Measurements from ENCODE around the gene KCTD1. TPM values are rescaled to one million over a fixed set of nuclear protein-coding genes. Genes with fewer than 3 reads are reported as not detected.
A peak's percentile ranks its signal among the peaks of the same experiment; 100 is the strongest.

The KCTD1 gene
- total and polyA plus RNA-seq, 2 donors from 2014 or later, result 48.5 to 83.7 TPM

- H3K4me3 ChIP-seq (ENCODE audit: low read length in 3 of 3), result no peak overlapping the region
- H3K36me3 ChIP-seq (ENCODE audit: control insufficient read depth in 2 of 3, insufficient read depth in 3 of 3, low read length in 3 of 3), result no peaks in the 10 kb centered on the region
- DNase-seq (no peak), FAIRE-seq (no peak)
- peaks cover 6% of the 10 kb centered on the region for H3K27me3 ChIP-seq (ENCODE audit: control insufficient read depth, insufficient read depth, low read length)
- H3K27ac ChIP-seq (ENCODE audit: low read depth in 2 of 2, low read length in 2 of 2), result no peak overlapping the region
- TF ChIP-seq CTCF (IDR thresholded peaks at IDR 0.05; ENCODE audit: borderline replicate concordance, extremely low read depth, insufficient read depth), result no peak
- intact Hi-C loops (cut with DNase I), result no loop called here
- H3K9me3 ChIP-seq (ENCODE audit: control insufficient read depth in 2 of 3, insufficient read depth in 1 of 3, low read length in 3 of 3), result no peaks in the 10 kb centered on the region
- H3K9ac ChIP-seq (ENCODE audit: low read length in 3 of 3), result no peak overlapping the region
- no peaks in the 10 kb centered on the region for H3K4me1 ChIP-seq (ENCODE audit: control insufficient read depth in 2 of 3, insufficient read depth in 2 of 3, low read depth in 1 of 3, low read length in 3 of 3)
Measured at GRCh38 chr18:26555804-26556553, 7.6 kb upstream of the KCTD1 start.

DNA sequence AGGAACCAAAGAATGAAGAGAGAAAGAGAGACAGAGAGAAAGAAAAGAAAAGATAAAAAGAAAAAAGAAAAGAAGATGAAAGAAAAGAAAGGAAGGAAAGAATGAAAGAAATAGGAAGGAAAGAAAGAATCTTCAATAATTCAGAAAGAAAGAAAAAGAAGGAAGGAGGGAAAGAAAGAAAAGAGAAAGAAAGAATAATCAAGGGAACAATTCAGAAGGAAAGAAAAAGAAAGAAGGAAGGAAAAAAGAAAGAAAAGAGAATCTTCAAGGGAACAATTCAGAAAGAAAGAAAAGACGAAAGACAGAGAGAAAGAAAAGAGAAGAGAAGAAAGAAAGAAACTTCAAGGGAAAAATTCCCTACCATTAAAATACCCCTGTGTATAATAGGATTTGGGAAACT lies 5.6 kb upstream of the KCTD1 start:
- FAIRE-seq (no peak), DNase-seq (no peak)
- no peak overlapping the region for H3K27ac ChIP-seq (ENCODE audit: low read depth in 2 of 2, low read length in 2 of 2)
- H3K36me3 ChIP-seq (ENCODE audit: control insufficient read depth in 2 of 3, insufficient read depth in 3 of 3, low read length in 3 of 3), result no peaks in the 10 kb centered on the region
- peaks cover 0 to 2% (median 0%) of the 10 kb centered on the region in 3 donors for H3K4me1 ChIP-seq (ENCODE audit: control insufficient read depth in 2 of 3, insufficient read depth in 2 of 3, low read depth in 1 of 3, low read length in 3 of 3)
- no peak for TF ChIP-seq CTCF (IDR thresholded peaks at IDR 0.05; ENCODE audit: borderline replicate concordance, extremely low read depth, insufficient read depth)
- intact Hi-C loops (cut with DNase I), result no loop called here
- H3K27me3 ChIP-seq (ENCODE audit: control insufficient read depth, insufficient read depth, low read length), result peaks cover 6% of the 10 kb centered on the region
- no peaks in the 10 kb centered on the region for H3K9me3 ChIP-seq (ENCODE audit: control insufficient read depth in 2 of 3, insufficient read depth in 1 of 3, low read length in 3 of 3)
- no peak overlapping the region for H3K9ac ChIP-seq (ENCODE audit: low read length in 3 of 3)
- H3K4me3 ChIP-seq (ENCODE audit: low read length in 3 of 3), result no peak overlapping the region

GRCh38 chr18:26551695-26552081 lies 3.3 kb upstream of the KCTD1 start:
- peak overlapping the region in 1 of 3 donors; percentile 68 for H3K4me3 ChIP-seq (ENCODE audit: low read length in 3 of 3)
- peaks cover 6% of the 10 kb centered on the region for H3K27me3 ChIP-seq (ENCODE audit: control insufficient read depth, insufficient read depth, low read length)
- DNase-seq, result no peak
- intact Hi-C loops (cut with DNase I), result no loop called here
- no peaks in the 10 kb centered on the region for H3K9me3 ChIP-seq (ENCODE audit: control insufficient read depth in 2 of 3, insufficient read depth in 1 of 3, low read length in 3 of 3)
- H3K9ac ChIP-seq (ENCODE audit: low read length in 3 of 3), result no peak overlapping the region
- no peak for FAIRE-seq
- H3K27ac ChIP-seq (ENCODE audit: low read depth in 2 of 2, low read length in 2 of 2), result no peak overlapping the region
- no peaks in the 10 kb centered on the region for H3K36me3 ChIP-seq (ENCODE audit: control insufficient read depth in 2 of 3, insufficient read depth in 3 of 3, low read length in 3 of 3)
- H3K4me1 ChIP-seq (ENCODE audit: control insufficient read depth in 2 of 3, insufficient read depth in 2 of 3, low read depth in 1 of 3, low read length in 3 of 3), result peaks cover 0 to 5% (median 0%) of the 10 kb centered on the region in 3 donors
- no peak for TF ChIP-seq CTCF (IDR thresholded peaks at IDR 0.05; ENCODE audit: borderline replicate concordance, extremely low read depth, insufficient read depth)

Data from kidney (tissue), 14 donors.